IPS-20b (cell line): ENCODE measurements around the gene RMI2.

Experiments used
- H3K27ac ChIP-seq: one replicate; pipeline ENCODE4 v1.5.1; 2013; ENCODE audit warnings: low read length
- H3K27me3 ChIP-seq: 2 replicates; pipeline ENCODE4 v1.6.1; 2013; ENCODE audit warnings: mild to moderate bottlenecking, low read length, inconsistent platforms; ENCODE audit not compliant: insufficient read depth
- H3K36me3 ChIP-seq: 2 replicates; pipeline ENCODE4 v1.6.1; 2013; ENCODE audit warnings: low read depth, mild to moderate bottlenecking, inconsistent platforms, low read length, moderate library complexity; ENCODE audit not compliant: insufficient read depth
- H3K4me1 ChIP-seq: 2 replicates; pipeline ENCODE4 v1.6.1; 2013; ENCODE audit warnings: mild to moderate bottlenecking, control low read depth, inconsistent platforms, low read length, moderate library complexity; ENCODE audit not compliant: insufficient read depth
- H3K4me3 ChIP-seq: 2 replicates; pipeline ENCODE4 v1.5.1; 2013; ENCODE audit warnings: mild to moderate bottlenecking, low read length, inconsistent platforms
- H3K9ac ChIP-seq: 2 replicates; pipeline ENCODE4 v1.6.1; 2013; ENCODE audit warnings: low read depth, mild to moderate bottlenecking, inconsistent platforms, low read length, moderate library complexity
- H3K9me3 ChIP-seq: 2 replicates; pipeline ENCODE4 v1.6.1; 2013; ENCODE audit warnings: mild to moderate bottlenecking, low read depth, low read length, inconsistent platforms; ENCODE audit not compliant: insufficient read depth

RMI2 gene

GRCh38 chr16:11350519-11350918 is 5.3 kb downstream of the RMI2 start:
- no peak overlapping the region for H3K9ac ChIP-seq
- H3K4me3 ChIP-seq: no peak overlapping the region
- H3K36me3 ChIP-seq: peaks cover 35% of the 10 kb centered on the region
- no peaks in the 10 kb centered on the region for H3K27me3 ChIP-seq
- H3K27ac ChIP-seq: no peak overlapping the region
- peaks cover 15% of the 10 kb centered on the region for H3K4me1 ChIP-seq
- no peaks in the 10 kb centered on the region for H3K9me3 ChIP-seq

GRCh38 chr16:11350921-11351335 is 5.7 kb downstream of the RMI2 start:
- peaks cover 15% of the 10 kb centered on the region for H3K4me1 ChIP-seq
- no peak overlapping the region for H3K4me3 ChIP-seq
- H3K9me3 ChIP-seq: no peaks in the 10 kb centered on the region
- no peak overlapping the region for H3K27ac ChIP-seq
- H3K36me3 ChIP-seq: peaks cover 38% of the 10 kb centered on the region
- no peak overlapping the region for H3K9ac ChIP-seq
- no peaks in the 10 kb centered on the region for H3K27me3 ChIP-seq

- H3K27me3 ChIP-seq: no peaks in the 10 kb centered on the region
- no peak overlapping the region for H3K9ac ChIP-seq
- peaks cover 5% of the 10 kb centered on the region; the same call in 1 of the 2 replicates for H3K4me1 ChIP-seq
- H3K9me3 ChIP-seq: no peaks in the 10 kb centered on the region
- no peak overlapping the region for H3K4me3 ChIP-seq
- no peak overlapping the region for H3K27ac ChIP-seq
- H3K36me3 ChIP-seq: peaks cover 38% of the 10 kb centered on the region
Observed at GRCh38 chr16:11353158-11353557, 7.9 kb downstream of the RMI2 start.

GRCh38 chr16:11354407-11354732 is 9.1 kb downstream of the RMI2 start:
- no peak overlapping the region for H3K4me3 ChIP-seq
- no peak overlapping the region for H3K9ac ChIP-seq
- H3K27ac ChIP-seq: no peak overlapping the region
- H3K4me1 ChIP-seq: peaks cover 4% of the 10 kb centered on the region; the same call in 1 of the 2 replicates
- H3K36me3 ChIP-seq: peaks cover 38% of the 10 kb centered on the region
- no peaks in the 10 kb centered on the region for H3K9me3 ChIP-seq
- no peaks in the 10 kb centered on the region for H3K27me3 ChIP-seq

- no peaks in the 10 kb centered on the region for H3K4me1 ChIP-seq
- H3K9me3 ChIP-seq: no peaks in the 10 kb centered on the region
- no peak overlapping the region for H3K4me3 ChIP-seq
- H3K36me3 ChIP-seq: peaks cover 38% of the 10 kb centered on the region
- H3K9ac ChIP-seq: no peak overlapping the region
- no peaks in the 10 kb centered on the region for H3K27me3 ChIP-seq
- peak overlapping the region; percentile 20 for H3K27ac ChIP-seq
Observed at GRCh38 chr16:11354733-11355574, 9.7 kb downstream of the RMI2 start.

GRCh38 chr16:11355862-11356261 is 10.6 kb downstream of the RMI2 start:
- H3K4me3 ChIP-seq: no peak overlapping the region
- no peaks in the 10 kb centered on the region for H3K9me3 ChIP-seq
- no peaks in the 10 kb centered on the region for H3K4me1 ChIP-seq
- no peak overlapping the region for H3K9ac ChIP-seq
- H3K27ac ChIP-seq: no peak overlapping the region
- H3K36me3 ChIP-seq: peaks cover 35% of the 10 kb centered on the region
- H3K27me3 ChIP-seq: no peaks in the 10 kb centered on the region

- H3K9ac ChIP-seq: no peak overlapping the region
- no peak overlapping the region for H3K27ac ChIP-seq
- H3K9me3 ChIP-seq: no peaks in the 10 kb centered on the region
- peaks cover 26% of the 10 kb centered on the region for H3K36me3 ChIP-seq
- H3K27me3 ChIP-seq: no peaks in the 10 kb centered on the region
- no peaks in the 10 kb centered on the region for H3K4me1 ChIP-seq
- H3K4me3 ChIP-seq: no peak overlapping the region
Observed at GRCh38 chr16:11356573-11357331, 11.5 kb downstream of the RMI2 start.

GRCh38 chr16:11358531-11358930 is 13.3 kb downstream of the RMI2 start:
- H3K27me3 ChIP-seq: no peaks in the 10 kb centered on the region
- no peaks in the 10 kb centered on the region for H3K9me3 ChIP-seq
- H3K4me1 ChIP-seq: no peaks in the 10 kb centered on the region

GRCh38 chr16:11359370-11359769 is 14.1 kb downstream of the RMI2 start:
- Histone ChIP-seq H3K27me3 (no peaks in the 10 kb centered on the region), H3K9ac (no peak overlapping the region), H3K9me3 (no peaks in the 10 kb centered on the region), H3K36me3 (peaks cover 9% of the 10 kb centered on the region; the same call in 1 of the 2 replicates), H3K27ac (no peak overlapping the region), H3K4me3 (no peak overlapping the region), H3K4me1 (0 out of 2 replicates have a peak, but pooled peaks cover under 1% of the 10 kb centered on the region)

More at GRCh38 chr16:11358531-11358930, 13.3 kb downstream of the RMI2 start:
- Histone ChIP-seq H3K4me3 (no peak overlapping the region), H3K9ac (no peak overlapping the region), H3K27ac (no peak overlapping the region), H3K36me3 (peaks cover 11% of the 10 kb centered on the region)

GRCh38 chr16:11360641-11361373 is 15.5 kb downstream of the RMI2 start:
- Histone ChIP-seq H3K4me3 (no peak overlapping the region), H3K36me3 (no peaks in the 10 kb centered on the region; the same call in 1 of the 2 replicates), H3K27me3 (no peaks in the 10 kb centered on the region), H3K9ac (no peak overlapping the region), H3K27ac (no peak overlapping the region), H3K4me1 (0 out of 2 replicates have a peak, but pooled peaks cover 5% of the 10 kb centered on the region), H3K9me3 (no peaks in the 10 kb centered on the region)

- no peaks in the 10 kb centered on the region for H3K27me3 ChIP-seq
- H3K4me1 ChIP-seq: 0 out of 2 replicates have a peak, but pooled peaks cover 5% of the 10 kb centered on the region
- H3K9me3 ChIP-seq: no peaks in the 10 kb centered on the region
- H3K36me3 ChIP-seq: no peaks in the 10 kb centered on the region
- H3K9ac ChIP-seq: no peak overlapping the region
- H3K27ac ChIP-seq: no peak overlapping the region
- no peak overlapping the region for H3K4me3 ChIP-seq
Observed at GRCh38 chr16:11361701-11362451, 16.6 kb downstream of the RMI2 start.
